ENCODE data around the gene MLH3.
A peak's percentile ranks its signal among the peaks of the same experiment; 100 is the strongest.

Gene MLH3

DNA sequence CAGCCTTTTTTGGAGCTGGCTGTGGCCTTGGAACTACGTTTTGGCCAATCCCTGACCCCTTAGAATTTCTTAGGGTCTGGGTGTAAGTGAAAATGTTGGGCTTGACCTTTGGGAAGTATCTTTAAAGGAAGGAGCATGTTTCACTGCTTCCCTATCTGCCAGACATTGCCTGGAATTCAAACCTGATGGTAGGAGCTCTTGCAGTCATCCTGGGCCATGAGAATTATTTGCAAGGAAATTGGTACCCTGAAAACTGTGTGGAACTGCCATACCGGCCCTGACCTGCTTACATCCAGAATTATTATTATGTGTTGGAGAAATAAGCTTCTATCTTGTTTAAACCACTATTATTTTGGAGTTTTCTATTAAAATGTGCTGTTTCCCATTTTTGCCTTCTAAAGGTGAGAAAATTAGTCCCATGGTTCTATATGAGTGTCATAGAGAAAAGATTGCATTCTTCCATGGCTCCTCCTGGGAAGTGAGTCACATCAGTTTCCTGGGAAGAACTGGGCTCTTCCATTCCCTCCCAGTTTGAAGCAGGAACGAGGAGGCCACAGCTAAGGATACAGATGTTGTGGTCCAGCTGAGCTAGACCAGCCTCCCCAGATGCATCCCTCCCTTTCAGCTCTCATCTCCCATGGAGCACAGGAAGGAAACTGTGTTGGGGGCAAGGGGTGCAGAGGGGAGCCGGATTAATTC is 86.3 kb downstream of the MLH3 start:
- ChIA-PET CTCF (interaction anchor here (0.6 to 1.2 kb wide), 4 partner anchors 8 to 789 kb away, joined by 3 to 4 read pairs (median 4); partner anchors contain the start of gene PGF), POLR2A (ENCODE audit: low non-redundant PET) (no interaction called here)
- TF ChIP-seq, protein P1, sequence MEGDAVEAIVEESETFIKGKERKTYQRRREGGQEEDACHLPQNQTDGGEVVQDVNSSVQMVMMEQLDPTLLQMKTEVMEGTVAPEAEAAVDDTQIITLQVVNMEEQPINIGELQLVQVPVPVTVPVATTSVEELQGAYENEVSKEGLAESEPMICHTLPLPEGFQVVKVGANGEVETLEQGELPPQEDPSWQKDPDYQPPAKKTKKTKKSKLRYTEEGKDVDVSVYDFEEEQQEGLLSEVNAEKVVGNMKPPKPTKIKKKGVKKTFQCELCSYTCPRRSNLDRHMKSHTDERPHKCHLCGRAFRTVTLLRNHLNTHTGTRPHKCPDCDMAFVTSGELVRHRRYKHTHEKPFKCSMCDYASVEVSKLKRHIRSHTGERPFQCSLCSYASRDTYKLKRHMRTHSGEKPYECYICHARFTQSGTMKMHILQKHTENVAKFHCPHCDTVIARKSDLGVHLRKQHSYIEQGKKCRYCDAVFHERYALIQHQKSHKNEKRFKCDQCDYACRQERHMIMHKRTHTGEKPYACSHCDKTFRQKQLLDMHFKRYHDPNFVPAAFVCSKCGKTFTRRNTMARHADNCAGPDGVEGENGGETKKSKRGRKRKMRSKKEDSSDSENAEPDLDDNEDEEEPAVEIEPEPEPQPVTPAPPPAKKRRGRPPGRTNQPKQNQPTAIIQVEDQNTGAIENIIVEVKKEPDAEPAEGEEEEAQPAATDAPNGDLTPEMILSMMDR (conservative IDR thresholded peaks at IDR 0.05; ENCODE audit: low read depth): no peak
- DNase-seq (ENCODE audit: low spot score): peak; percentile 61
- H3K27ac ChIP-seq: peak overlapping the region; percentile 81
